Measurements from ENCODE around the gene RBM8A.
A peak's percentile ranks its signal among the peaks of the same experiment; 100 is the strongest.

The RBM8A gene

GRCh38 chr1:145927063-145927886, at the start of gene RBM8A:
TSS of gene RBM8A (minus strand) at chr1:145927484. CDS start at chr1:145927426, 58 bp downstream.
- peak; percentile 85 for DNase-seq

- no peak for DNase-seq
These were observed 49.7 kb upstream of the RBM8A start for GRCh38 chr1:145977016-145977415.

GRCh38 chr1:145975216-145975615, 47.9 kb upstream of the RBM8A start:
- no peak for DNase-seq

GRCh38 chr1:145974721-145975120, 47.4 kb upstream of the RBM8A start:
- no peak for DNase-seq

- no peak for DNase-seq
These were observed 45.3 kb upstream of the RBM8A start for GRCh38 chr1:145972580-145972979.

GRCh38 chr1:145967288-145967687, 40.0 kb upstream of the RBM8A start:
- DNase-seq, result no peak

GRCh38 chr1:145965119-145965744, 37.9 kb upstream of the RBM8A start:
- DNase-seq, result no peak

GRCh38 chr1:145964328-145965118, 37.2 kb upstream of the RBM8A start, which contains the start of the genes ANKRD34A and POLR3GL:
TSS of gene ANKRD34A (minus strand) at chr1:145964575. CDS start at chr1:145961759, 2,816 bp downstream.
TSS of gene POLR3GL (plus strand) at chr1:145964690. CDS start at chr1:145974866, 10,176 bp downstream.
- peak; percentile 91 for DNase-seq

- DNase-seq, result no peak
These were observed 36.2 kb upstream of the RBM8A start for GRCh38 chr1:145963265-145964019.

- DNase-seq, result peak; percentile 39
These were observed 35.1 kb upstream of the RBM8A start for GRCh38 chr1:145962157-145963102.

GRCh38 chr1:145961425-145962156, 34.3 kb upstream of the RBM8A start:
- DNase-seq, result peak; percentile 68

GRCh38 chr1:145961109-145961424, 33.8 kb upstream of the RBM8A start:
- no peak for DNase-seq

GRCh38 chr1:145960468-145961108, 33.3 kb upstream of the RBM8A start:
- DNase-seq, result peak; percentile 52

- DNase-seq, result no peak
These were observed 32.7 kb upstream of the RBM8A start for GRCh38 chr1:145959957-145960467.

- no peak for DNase-seq
These were observed 32.0 kb upstream of the RBM8A start for GRCh38 chr1:145959333-145959732.

GRCh38 chr1:145958734-145959133, 31.4 kb upstream of the RBM8A start:
- no peak for DNase-seq

GRCh38 chr1:145957443-145958319, 30.4 kb upstream of the RBM8A start, which contains the start of gene LIX1L:
TSS of gene LIX1L (minus strand) at chr1:145958017. CDS start at chr1:145957927, 90 bp downstream.
- DNase-seq, result peak; percentile 93

GRCh38 chr1:145956781-145957442, 29.6 kb upstream of the RBM8A start:
- DNase-seq, result no peak
